ENCODE results near the gene PAX8. TPM values are rescaled to one million over a fixed set of nuclear protein-coding genes. Genes with fewer than 3 reads are reported as not detected.
A peak's percentile ranks its signal among the peaks of the same experiment; 100 is the strongest.

Gene PAX8
- total RNA-seq, 1 experiment from 2014 or later, result 7.5 TPM

- no peak overlapping the region for H3K27ac Mint-ChIP-seq (ENCODE audit: unreplicated experiment)
- H3K4me1 Mint-ChIP-seq (ENCODE audit: low read depth, unreplicated experiment), result peaks cover 17% of the 10 kb centered on the region
- H3K4me3 Mint-ChIP-seq (ENCODE audit: unreplicated experiment), result no peak overlapping the region
- POLR2A ChIA-PET, result no interaction called here
- no peaks in the 10 kb centered on the region for H3K27me3 Mint-ChIP-seq (ENCODE audit: insufficient read depth, unreplicated experiment)
- H3K36me3 ChIP-seq (ENCODE audit: control insufficient read depth, insufficient read depth, low read length), result no peaks in the 10 kb centered on the region
- no peaks in the 10 kb centered on the region for H3K9me3 Mint-ChIP-seq (ENCODE audit: unreplicated experiment)
- H3K9me3 ChIP-seq, result no peaks in the 10 kb centered on the region
- intact Hi-C loops (cut with micrococcal nuclease; ENCODE audit: unreplicated experiment), result no loop called here
- H3K4me3 ChIP-seq (ENCODE audit: low read depth, low read length), result no peak overlapping the region
- no peaks in the 10 kb centered on the region for H3K27me3 ChIP-seq (replicated peaks; ENCODE audit: control insufficient read depth, insufficient read depth, low read length)
- DNase-seq, result peak in 1 of 2 experiments; percentile 29
- H3K4me1 ChIP-seq, result peaks cover 22% of the 10 kb centered on the region
- BruUV-seq (replicated peaks), result no TSS peak
- H3K36me3 Mint-ChIP-seq (ENCODE audit: insufficient read depth, unreplicated experiment), result peaks cover 7% of the 10 kb centered on the region
- CTCF ChIA-PET, result interaction anchor here (0.6 to 3.2 kb wide), 5 partner anchors 10 to 34 kb away, joined by 3 to 31 read pairs (median 3); no protein-coding TSS in a partner anchor
- no peak for TF ChIP-seq CTCF (IDR thresholded peaks at IDR 0.05; ENCODE audit: insufficient read depth in 1 of 2, low read depth in 1 of 2, low read length in 1 of 2, severe bottlenecking in 1 of 2, unreplicated experiment in 1 of 2)
Measured at GRCh38 chr2:113201496-113202304, 77.0 kb downstream of the PAX8 start.

GRCh38 chr2:113200736-113201490 is 77.8 kb downstream of the PAX8 start:
- H3K9me3 Mint-ChIP-seq (ENCODE audit: unreplicated experiment), result no peaks in the 10 kb centered on the region
- no peaks in the 10 kb centered on the region for H3K27me3 Mint-ChIP-seq (ENCODE audit: insufficient read depth, unreplicated experiment)
- Histone ChIP-seq H3K9me3 (no peaks in the 10 kb centered on the region), H3K4me1 (peaks cover 22% of the 10 kb centered on the region), H3K27me3 (replicated peaks; ENCODE audit: control insufficient read depth, insufficient read depth, low read length) (no peaks in the 10 kb centered on the region), H3K4me3 (ENCODE audit: low read depth, low read length) (no peak overlapping the region), H3K36me3 (ENCODE audit: control insufficient read depth, insufficient read depth, low read length) (no peaks in the 10 kb centered on the region)
- DNase-seq, result no peak
- peaks cover 9% of the 10 kb centered on the region for H3K4me1 Mint-ChIP-seq (ENCODE audit: low read depth, unreplicated experiment)
- intact Hi-C loops (cut with micrococcal nuclease; ENCODE audit: unreplicated experiment), result no loop called here
- no peak overlapping the region for H3K4me3 Mint-ChIP-seq (ENCODE audit: unreplicated experiment)
- no TSS peak for BruUV-seq (replicated peaks)
- ChIA-PET CTCF (interaction anchor here (1.3 to 3.2 kb wide), 5 partner anchors 11 to 43 kb away, joined by 3 to 31 read pairs (median 4); no protein-coding TSS in a partner anchor), POLR2A (no interaction called here)
- no peak overlapping the region for H3K27ac Mint-ChIP-seq (ENCODE audit: unreplicated experiment)
- no peak for TF ChIP-seq CTCF (IDR thresholded peaks at IDR 0.05; ENCODE audit: insufficient read depth in 1 of 2, low read depth in 1 of 2, low read length in 1 of 2, severe bottlenecking in 1 of 2, unreplicated experiment in 1 of 2)
- H3K36me3 Mint-ChIP-seq (ENCODE audit: insufficient read depth, unreplicated experiment), result peaks cover 7% of the 10 kb centered on the region

- peak overlapping the region; percentile 81 for H3K4me3 Mint-ChIP-seq (ENCODE audit: unreplicated experiment)
- H3K9me3 Mint-ChIP-seq (ENCODE audit: unreplicated experiment), result no peaks in the 10 kb centered on the region
- Histone ChIP-seq H3K4me1 (peaks cover 22% of the 10 kb centered on the region), H3K27me3 (replicated peaks; ENCODE audit: control insufficient read depth, insufficient read depth, low read length) (no peaks in the 10 kb centered on the region), H3K9me3 (no peaks in the 10 kb centered on the region), H3K36me3 (ENCODE audit: control insufficient read depth, insufficient read depth, low read length) (no peaks in the 10 kb centered on the region; the same call in 1 of the 2 replicates), H3K4me3 (ENCODE audit: low read depth, low read length) (no peak overlapping the region)
- TF ChIP-seq CTCF (IDR thresholded peaks at IDR 0.05; ENCODE audit: insufficient read depth in 1 of 2, low read depth in 1 of 2, low read length in 1 of 2, severe bottlenecking in 1 of 2, unreplicated experiment in 1 of 2), result peak; percentile 8 to 26
- intact Hi-C loops (cut with micrococcal nuclease; ENCODE audit: unreplicated experiment), result no loop called here
- peak in 1 of 2 experiments; percentile 29 for DNase-seq
- BruUV-seq (replicated peaks), result no TSS peak
- no peaks in the 10 kb centered on the region for H3K27me3 Mint-ChIP-seq (ENCODE audit: insufficient read depth, unreplicated experiment)
- H3K4me1 Mint-ChIP-seq (ENCODE audit: low read depth, unreplicated experiment), result peaks cover 7% of the 10 kb centered on the region
- CTCF ChIA-PET, result interaction anchor here (1.3 to 3.2 kb wide), 5 partner anchors 12 to 61 kb away, joined by 4 to 78 read pairs (median 27); no protein-coding TSS in a partner anchor
- POLR2A ChIA-PET, result interaction anchor here (2.3 kb wide), 1 partner anchor 35 kb away, joined by 16 read pairs; no protein-coding TSS in a partner anchor
- H3K36me3 Mint-ChIP-seq (ENCODE audit: insufficient read depth, unreplicated experiment), result peaks cover 7% of the 10 kb centered on the region
- no peak overlapping the region for H3K27ac Mint-ChIP-seq (ENCODE audit: unreplicated experiment)
Measured at GRCh38 chr2:113200236-113200635, 78.5 kb downstream of the PAX8 start.

Measured in Caco-2 (cell line).